HepG2 (cell line): ENCODE data around the gene UNC13D. TPM values are rescaled to one million over a fixed set of nuclear protein-coding genes. Genes with fewer than 3 reads are reported as not detected.

Experiments used
- CCAR2 ChIP-seq: fragments of 200-400 bp; formaldehyde crosslinking; optimal IDR thresholded peaks from 2 replicates; pipeline ENCODE3; 2018; ENCODE audit warnings: low read depth, mild to moderate bottlenecking, low read length, moderate library complexity
- ETV5 ChIP-seq: IDR thresholded peaks from 2 replicates; pipeline ENCODE4 v1.6.1; 2018; ENCODE audit warnings: missing biosample characterization, missing genetic modification reagents, inconsistent platforms, borderline replicate concordance
- ISX ChIP-seq: sonication (generic); formaldehyde crosslinking; conservative IDR thresholded peaks from 2 replicates; pipeline ENCODE4 v1.5.0; 2020; ENCODE audit warnings: missing genetic modification reagents
- JARID2 ChIP-seq: sonication (generic); formaldehyde crosslinking; IDR thresholded peaks from 2 replicates; pipeline ENCODE4 v1.8.1; 2023; ENCODE audit warnings: missing genetic modification reagents, inconsistent platforms; ENCODE audit not compliant: insufficient replicate concordance
- KDM2A ChIP-seq: sonication (generic); formaldehyde crosslinking; IDR thresholded peaks from 2 replicates; pipeline ENCODE4 v1.4.0; 2020; ENCODE audit warnings: low read depth, missing genetic modification reagents, borderline replicate concordance
- LCORL ChIP-seq, 2 experiments: fragments of 450-650 bp in 1 of 2; sonication (generic) in 1 of 2; formaldehyde crosslinking in 1 of 2; IDR thresholded peaks; 2 replicates each; pipeline versions ENCODE4 v1.5.0 to v1.6.1; 2017 to 2020; ENCODE audit warnings: antibody characterized with exemption in 1 of 2, missing genetic modification reagents in 1 of 2
- NFYB ChIP-seq: sonication (generic); formaldehyde crosslinking; IDR thresholded peaks from 2 replicates; pipeline ENCODE4 v1.4.0; 2020; ENCODE audit warnings: missing genetic modification reagents
- SIN3B ChIP-seq: fragments of 150-350 bp; IDR thresholded peaks from 2 replicates; pipeline ENCODE4 v1.6.1; 2014; ENCODE audit warnings: low read length
- ZMYM4 ChIP-seq: sonication (generic); formaldehyde crosslinking; IDR thresholded peaks from 2 replicates; pipeline ENCODE4 v1.8.1; 2023; ENCODE audit warnings: mild to moderate bottlenecking, missing genetic modification reagents
- ZNF224 ChIP-seq: sonication (generic); formaldehyde crosslinking; IDR thresholded peaks from 2 replicates; pipeline ENCODE4 v1.5.0; 2020; ENCODE audit warnings: mild to moderate bottlenecking, missing genetic modification reagents
- ZNF33A ChIP-seq: sonication (generic); formaldehyde crosslinking; IDR thresholded peaks from 2 replicates; pipeline ENCODE4 v1.5.1; 2020; ENCODE audit warnings: missing genetic modification reagents, mild to moderate bottlenecking, moderate library complexity, borderline replicate concordance
- ZNF660 ChIP-seq: sonication (generic); formaldehyde crosslinking; IDR thresholded peaks from 2 replicates; pipeline ENCODE4 v1.5.1; 2020; ENCODE audit warnings: mild to moderate bottlenecking, low read depth, missing genetic modification reagents, borderline replicate concordance
- polyA plus RNA-seq, 8 experiments: library from polyadenylated mRNA; depleted of rRNA in 3 of 8; stranded (reverse) in 7 of 8; unstranded in 1 of 8; fragments of >200 nt; fragmentation: Illumina TruSeq in 4 of 8; extraction: Trizol in 4 of 8; gene quantifications; 2 replicates each; pipeline versions ENCODE4 v1.2.1 to v1.2.3, GENCODE V29; 2011 to 2016; ENCODE audit warnings: low read depth in 4 of 8, missing spikeins in 1 of 8, mixed read lengths in 1 of 8; ENCODE audit not compliant: insufficient read depth in 1 of 8
- total RNA-seq, 5 experiments: library from RNA; depleted of rRNA; stranded (reverse); fragments of >200 nt; fragmentation: Illumina TruSeq; extraction: Trizol; gene quantifications; 2 replicates each; pipeline ENCODE4 v1.2.3, GENCODE V29; 2016; ENCODE audit warnings: low read depth in 1 of 5
- TF ChIP-seq, protein P1 (sequence below): IDR thresholded peaks from 2 replicates; pipeline ENCODE4 v1.6.1; 2016; ENCODE audit warnings: mild to moderate bottlenecking
- TF ChIP-seq, protein P2 (sequence below): sonication (generic); formaldehyde crosslinking; IDR thresholded peaks from 2 replicates; pipeline ENCODE4 v1.9.0; 2021; ENCODE audit warnings: missing genetic modification reagents, borderline replicate concordance
- TF ChIP-seq, protein P3 (sequence below): sonication (generic); formaldehyde crosslinking; conservative IDR thresholded peaks from 2 replicates; pipeline ENCODE4 v1.8.1; 2023; ENCODE audit warnings: missing genetic modification reagents
- TF ChIP-seq, protein P4 (sequence below): sonication (generic); formaldehyde crosslinking; IDR thresholded peaks from 2 replicates; pipeline ENCODE4 v1.8.1; 2022; ENCODE audit warnings: mild to moderate bottlenecking, missing genetic modification reagents
- TF ChIP-seq, protein P5 (sequence below): sonication (generic); formaldehyde crosslinking; IDR thresholded peaks from 2 replicates; pipeline ENCODE4 v1.5.0; 2020; ENCODE audit warnings: missing genetic modification reagents
- TF ChIP-seq, protein P6 (sequence below): sonication (generic); formaldehyde crosslinking; IDR thresholded peaks from 2 replicates; pipeline ENCODE4 v1.4.0; 2020; ENCODE audit warnings: mild to moderate bottlenecking, low read depth, missing genetic modification reagents

Gene UNC13D
- total and polyA plus RNA-seq, 2 of the 13 experiments (the other 11 are each of a cell fraction or from before 2014, with no cell fraction given): 29.7 to 42.7 TPM

DNA sequence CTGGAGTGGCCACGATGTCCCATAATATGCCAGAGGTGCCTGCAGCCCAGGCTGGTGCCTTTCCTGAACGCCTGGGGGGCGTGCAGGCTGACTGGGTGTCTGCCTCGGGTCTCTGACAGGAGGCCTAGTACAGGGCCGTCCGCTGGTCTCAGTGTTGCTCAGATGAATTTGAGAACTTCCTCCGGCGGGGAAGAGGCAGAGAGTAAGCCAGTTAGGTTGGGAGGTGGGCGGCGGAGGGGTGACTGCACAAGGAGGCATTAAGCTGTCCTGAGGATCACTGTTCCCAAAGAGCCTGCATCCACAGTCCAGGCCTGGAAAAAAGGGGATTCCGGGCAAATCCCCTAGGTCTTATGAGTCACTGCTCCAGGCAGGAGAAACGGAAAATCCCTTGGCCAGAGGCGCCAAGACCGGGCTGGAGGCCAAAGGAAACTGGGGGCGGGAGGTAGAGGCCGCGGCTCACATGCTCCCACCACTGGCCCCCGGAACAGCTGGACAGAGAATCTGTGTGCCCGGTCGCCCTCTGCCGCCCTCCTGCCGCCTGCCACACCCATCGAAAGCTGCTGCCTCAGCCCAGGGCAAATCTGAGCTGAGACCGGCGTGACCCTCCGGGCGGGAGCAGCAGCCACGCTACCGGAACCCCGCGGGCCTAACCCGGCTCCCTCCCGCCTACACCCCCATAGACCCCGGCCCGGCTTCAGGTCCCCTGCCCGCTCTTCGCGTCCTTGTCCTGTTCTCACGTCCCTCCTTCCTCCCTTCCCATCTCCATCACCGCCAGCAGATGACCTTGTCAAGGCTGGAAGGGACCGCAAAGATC, 32.9 kb upstream of the UNC13D start (continued):
- TF ChIP-seq ZNF224 (CRISPR knock-in tag) (peak; percentile 22; the same call in 1 of the 2 replicates), ZNF33A (CRISPR knock-in tag) (peak; percentile 71; the same call in 1 of the 2 replicates), SIN3B (0 out of 2 replicates have a peak, but pooled peaks have one; percentile 7), CCAR2 (no peak), LCORL (IDR thresholded peaks at IDR 0.05) (no peak), LCORL (CRISPR knock-in tag; IDR thresholded peaks at IDR 0.05) (peak; percentile 55), ISX (CRISPR knock-in tag) (peak; percentile 94; the same call in 1 of the 2 replicates), NFYB (CRISPR knock-in tag) (no peak), KDM2A (CRISPR knock-in tag) (peak; percentile 96), ZNF660 (CRISPR knock-in tag) (peak; percentile 69; the same call in 1 of the 2 replicates), JARID2 (CRISPR knock-in tag) (peak; percentile 24), ZMYM4 (peak; percentile 45; the same call in 1 of the 2 replicates), ETV5 (CRISPR knock-in tag) (peak; percentile 19; the same call in 1 of the 2 replicates)
- TF ChIP-seq, protein P1, sequence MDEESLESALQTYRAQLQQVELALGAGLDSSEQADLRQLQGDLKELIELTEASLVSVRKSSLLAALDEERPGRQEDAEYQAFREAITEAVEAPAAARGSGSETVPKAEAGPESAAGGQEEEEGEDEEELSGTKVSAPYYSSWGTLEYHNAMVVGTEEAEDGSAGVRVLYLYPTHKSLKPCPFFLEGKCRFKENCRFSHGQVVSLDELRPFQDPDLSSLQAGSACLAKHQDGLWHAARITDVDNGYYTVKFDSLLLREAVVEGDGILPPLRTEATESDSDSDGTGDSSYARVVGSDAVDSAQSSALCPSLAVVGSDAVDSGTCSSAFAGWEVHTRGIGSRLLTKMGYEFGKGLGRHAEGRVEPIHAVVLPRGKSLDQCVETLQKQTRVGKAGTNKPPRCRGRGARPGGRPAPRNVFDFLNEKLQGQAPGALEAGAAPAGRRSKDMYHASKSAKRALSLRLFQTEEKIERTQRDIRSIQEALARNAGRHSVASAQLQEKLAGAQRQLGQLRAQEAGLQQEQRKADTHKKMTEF (CRISPR knock-in tag): 0 out of 2 replicates have a peak, but pooled peaks have one; percentile 24
- TF ChIP-seq, protein P2, sequence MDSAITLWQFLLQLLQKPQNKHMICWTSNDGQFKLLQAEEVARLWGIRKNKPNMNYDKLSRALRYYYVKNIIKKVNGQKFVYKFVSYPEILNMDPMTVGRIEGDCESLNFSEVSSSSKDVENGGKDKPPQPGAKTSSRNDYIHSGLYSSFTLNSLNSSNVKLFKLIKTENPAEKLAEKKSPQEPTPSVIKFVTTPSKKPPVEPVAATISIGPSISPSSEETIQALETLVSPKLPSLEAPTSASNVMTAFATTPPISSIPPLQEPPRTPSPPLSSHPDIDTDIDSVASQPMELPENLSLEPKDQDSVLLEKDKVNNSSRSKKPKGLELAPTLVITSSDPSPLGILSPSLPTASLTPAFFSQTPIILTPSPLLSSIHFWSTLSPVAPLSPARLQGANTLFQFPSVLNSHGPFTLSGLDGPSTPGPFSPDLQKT (CRISPR knock-in tag): no peak
- TF ChIP-seq, protein P3, sequence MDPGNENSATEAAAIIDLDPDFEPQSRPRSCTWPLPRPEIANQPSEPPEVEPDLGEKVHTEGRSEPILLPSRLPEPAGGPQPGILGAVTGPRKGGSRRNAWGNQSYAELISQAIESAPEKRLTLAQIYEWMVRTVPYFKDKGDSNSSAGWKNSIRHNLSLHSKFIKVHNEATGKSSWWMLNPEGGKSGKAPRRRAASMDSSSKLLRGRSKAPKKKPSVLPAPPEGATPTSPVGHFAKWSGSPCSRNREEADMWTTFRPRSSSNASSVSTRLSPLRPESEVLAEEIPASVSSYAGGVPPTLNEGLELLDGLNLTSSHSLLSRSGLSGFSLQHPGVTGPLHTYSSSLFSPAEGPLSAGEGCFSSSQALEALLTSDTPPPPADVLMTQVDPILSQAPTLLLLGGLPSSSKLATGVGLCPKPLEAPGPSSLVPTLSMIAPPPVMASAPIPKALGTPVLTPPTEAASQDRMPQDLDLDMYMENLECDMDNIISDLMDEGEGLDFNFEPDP (CRISPR knock-in tag): 0 out of 2 replicates have a peak, but pooled peaks have one; percentile 87
- TF ChIP-seq, protein P4, sequence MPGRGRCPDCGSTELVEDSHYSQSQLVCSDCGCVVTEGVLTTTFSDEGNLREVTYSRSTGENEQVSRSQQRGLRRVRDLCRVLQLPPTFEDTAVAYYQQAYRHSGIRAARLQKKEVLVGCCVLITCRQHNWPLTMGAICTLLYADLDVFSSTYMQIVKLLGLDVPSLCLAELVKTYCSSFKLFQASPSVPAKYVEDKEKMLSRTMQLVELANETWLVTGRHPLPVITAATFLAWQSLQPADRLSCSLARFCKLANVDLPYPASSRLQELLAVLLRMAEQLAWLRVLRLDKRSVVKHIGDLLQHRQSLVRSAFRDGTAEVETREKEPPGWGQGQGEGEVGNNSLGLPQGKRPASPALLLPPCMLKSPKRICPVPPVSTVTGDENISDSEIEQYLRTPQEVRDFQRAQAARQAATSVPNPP (CRISPR knock-in tag): peak; percentile 17; the same call in 1 of the 2 replicates
- TF ChIP-seq, protein P5, sequence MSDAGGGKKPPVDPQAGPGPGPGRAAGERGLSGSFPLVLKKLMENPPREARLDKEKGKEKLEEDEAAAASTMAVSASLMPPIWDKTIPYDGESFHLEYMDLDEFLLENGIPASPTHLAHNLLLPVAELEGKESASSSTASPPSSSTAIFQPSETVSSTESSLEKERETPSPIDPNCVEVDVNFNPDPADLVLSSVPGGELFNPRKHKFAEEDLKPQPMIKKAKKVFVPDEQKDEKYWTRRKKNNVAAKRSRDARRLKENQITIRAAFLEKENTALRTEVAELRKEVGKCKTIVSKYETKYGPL: peak; percentile 79
- TF ChIP-seq, protein P6, sequence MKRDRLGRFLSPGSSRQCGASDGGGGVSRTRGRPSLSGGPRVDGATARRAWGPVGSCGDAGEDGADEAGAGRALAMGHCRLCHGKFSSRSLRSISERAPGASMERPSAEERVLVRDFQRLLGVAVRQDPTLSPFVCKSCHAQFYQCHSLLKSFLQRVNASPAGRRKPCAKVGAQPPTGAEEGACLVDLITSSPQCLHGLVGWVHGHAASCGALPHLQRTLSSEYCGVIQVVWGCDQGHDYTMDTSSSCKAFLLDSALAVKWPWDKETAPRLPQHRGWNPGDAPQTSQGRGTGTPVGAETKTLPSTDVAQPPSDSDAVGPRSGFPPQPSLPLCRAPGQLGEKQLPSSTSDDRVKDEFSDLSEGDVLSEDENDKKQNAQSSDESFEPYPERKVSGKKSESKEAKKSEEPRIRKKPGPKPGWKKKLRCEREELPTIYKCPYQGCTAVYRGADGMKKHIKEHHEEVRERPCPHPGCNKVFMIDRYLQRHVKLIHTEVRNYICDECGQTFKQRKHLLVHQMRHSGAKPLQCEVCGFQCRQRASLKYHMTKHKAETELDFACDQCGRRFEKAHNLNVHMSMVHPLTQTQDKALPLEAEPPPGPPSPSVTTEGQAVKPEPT: 0 out of 2 replicates have a peak, but pooled peaks have one; percentile 10
